Astrocyte (in vitro differentiated cells and primary cell): Measurements from ENCODE around the gene PDGFC. TPM values are rescaled to one million over a fixed set of nuclear protein-coding genes. Genes with fewer than 3 reads are reported as not detected.

ENCODE experiments used
- DNase-seq: peaks from one replicate; pipeline ENCODE4 v3.0.0-alpha.2; 2010; ENCODE audit warnings: low read depth
- FAIRE-seq: peaks from 2 replicates; lab custom pipeline; 2011; peaks lifted over from hg19 to GRCh38; lab: Jason Lieb, UNC
- H2AFZ ChIP-seq: 2 replicates; pipeline ENCODE4 v1.6.0; 2012; ENCODE audit warnings: low read depth, low read length, inconsistent platforms
- H3K27ac ChIP-seq: 2 replicates; pipeline ENCODE4 v1.5.1; 2011; ENCODE audit warnings: low read depth, low read length, inconsistent platforms
- H3K27me3 ChIP-seq: 2 replicates; pipeline ENCODE4 v1.6.0; 2011; ENCODE audit warnings: low read length, inconsistent platforms; ENCODE audit not compliant: insufficient read depth
- H3K36me3 ChIP-seq: 2 replicates; pipeline ENCODE4 v1.5.1; 2011; ENCODE audit warnings: low read length, inconsistent platforms; ENCODE audit not compliant: insufficient read depth
- H3K4me1 ChIP-seq: 2 replicates; pipeline ENCODE4 v1.5.1; 2011; ENCODE audit warnings: low read length, inconsistent platforms; ENCODE audit not compliant: insufficient read depth
- H3K4me2 ChIP-seq: 2 replicates; pipeline ENCODE4 v1.6.0; 2012; ENCODE audit warnings: low read length, inconsistent platforms
- H3K4me3 ChIP-seq: 2 replicates; pipeline ENCODE4 v1.5.1; 2011; ENCODE audit warnings: low read depth, mild to moderate bottlenecking, low read length, inconsistent platforms; ENCODE audit not compliant: insufficient read depth
- H3K79me2 ChIP-seq: 2 replicates; pipeline ENCODE4 v1.6.0; 2012; ENCODE audit warnings: mild to moderate bottlenecking, low read length, inconsistent platforms; ENCODE audit not compliant: insufficient read depth
- H3K9ac ChIP-seq: 2 replicates; pipeline ENCODE4 v1.6.0; 2012; ENCODE audit warnings: mild to moderate bottlenecking, low read length, inconsistent platforms
- H3K9me3 ChIP-seq: 2 replicates; pipeline ENCODE4 v1.5.1; 2012; ENCODE audit warnings: low read depth, mild to moderate bottlenecking, low read length, inconsistent platforms; ENCODE audit not compliant: insufficient read depth
- H4K20me1 ChIP-seq: 2 replicates; pipeline ENCODE4 v1.6.0; 2012; ENCODE audit warnings: low read length, inconsistent platforms; ENCODE audit not compliant: insufficient read depth
- H3K27ac Mint-ChIP-seq: one replicate; pipeline ENCODE4 v1.8.0; 2021; ENCODE audit warnings: mild to moderate bottlenecking, mixed read lengths; ENCODE audit not compliant: unreplicated experiment
- H3K27me3 Mint-ChIP-seq: one replicate; pipeline ENCODE4 v1.8.0; 2021; ENCODE audit warnings: low read depth, mixed read lengths; ENCODE audit not compliant: unreplicated experiment
- H3K36me3 Mint-ChIP-seq: one replicate; pipeline ENCODE4 v1.8.0; 2021; ENCODE audit warnings: low read depth, mixed read lengths; ENCODE audit not compliant: unreplicated experiment
- H3K4me1 Mint-ChIP-seq: one replicate; pipeline ENCODE4 v1.8.0; 2021; ENCODE audit warnings: low read depth, mixed read lengths; ENCODE audit not compliant: unreplicated experiment
- H3K4me3 Mint-ChIP-seq: one replicate; pipeline ENCODE4 v1.8.0; 2021; ENCODE audit warnings: mild to moderate bottlenecking, moderate library complexity, mixed read lengths; ENCODE audit not compliant: unreplicated experiment
- H3K9me3 Mint-ChIP-seq: one replicate; pipeline ENCODE4 v1.8.0; 2021; ENCODE audit warnings: mild to moderate bottlenecking, mixed read lengths; ENCODE audit not compliant: unreplicated experiment
- CTCF ChIP-seq: IDR thresholded peaks from 2 replicates; pipeline ENCODE4 v1.5.1; 2011; ENCODE audit warnings: low read depth, mild to moderate bottlenecking, inconsistent platforms, low read length, moderate library complexity; ENCODE audit not compliant: insufficient read depth
- EZH2 ChIP-seq: IDR thresholded peaks from 2 replicates; pipeline ENCODE4 v1.6.1; 2012; ENCODE audit warnings: mild to moderate bottlenecking, low read length, inconsistent platforms; ENCODE audit not compliant: insufficient read depth
- total RNA-seq: library from RNA; stranded (reverse); gene quantifications from 2 replicates; pipeline ENCODE4 v1.2.1, GENCODE V29; 2021

PDGFC gene
- total RNA-seq, 1 donor from 2014 or later, result 167 TPM

DNA sequence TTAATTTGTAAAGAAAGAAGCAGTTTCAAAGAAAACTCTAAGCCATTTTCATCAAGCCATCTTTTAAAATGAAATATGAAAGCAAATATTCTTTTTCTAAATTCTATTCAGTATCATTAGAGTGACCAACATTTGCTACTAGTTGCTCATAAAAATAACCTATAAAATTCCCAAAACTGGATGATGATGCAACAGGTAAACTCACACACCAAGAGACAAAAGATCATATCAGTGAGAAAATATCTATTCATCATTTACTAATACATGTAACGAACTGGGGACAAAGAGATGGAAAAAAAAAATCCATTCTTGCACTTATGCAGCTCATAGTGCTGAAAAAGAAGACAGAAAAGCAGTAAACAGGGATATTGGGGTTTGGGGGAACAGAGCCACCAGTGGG, 48.1 kb downstream of the PDGFC start:
- no peak for DNase-seq

GRCh38 chr4:156915221-156915620, 56.4 kb downstream of the PDGFC start:
- no peaks in the 10 kb centered on the region for H3K4me1 ChIP-seq
- no peak overlapping the region for H2AFZ ChIP-seq

More for the DNA sequence above, 48.1 kb downstream of the PDGFC start:
- Mint-ChIP-seq H3K36me3 (peaks cover 25% of the 10 kb centered on the region), H3K27ac (peak overlapping the region; percentile 1), H3K4me3 (no peak overlapping the region), H3K27me3 (no peaks in the 10 kb centered on the region), H3K9me3 (peaks cover 2% of the 10 kb centered on the region), H3K4me1 (peaks cover 49% of the 10 kb centered on the region)
- H3K27ac ChIP-seq, result no peak overlapping the region
- H3K4me3 ChIP-seq, result no peak overlapping the region
- no peak overlapping the region for H2AFZ ChIP-seq
- peaks cover 99% of the 10 kb centered on the region for H3K79me2 ChIP-seq
- no peaks in the 10 kb centered on the region for H3K9me3 ChIP-seq
- peaks cover 6% of the 10 kb centered on the region for H3K36me3 ChIP-seq
- no peak for FAIRE-seq
- H3K9ac ChIP-seq, result no peak overlapping the region
- H3K27me3 ChIP-seq, result no peaks in the 10 kb centered on the region
- H4K20me1 ChIP-seq, result peaks cover 72% of the 10 kb centered on the region
- no peak overlapping the region for H3K4me2 ChIP-seq
- H3K4me1 ChIP-seq, result no peaks in the 10 kb centered on the region
- TF ChIP-seq EZH2 (no peak), CTCF (no peak)

More at GRCh38 chr4:156915221-156915620, 56.4 kb downstream of the PDGFC start:
- no peak overlapping the region for H3K9ac ChIP-seq
- H3K36me3 ChIP-seq, result no peaks in the 10 kb centered on the region
- H3K4me3 ChIP-seq, result no peak overlapping the region
- no peak overlapping the region for H3K4me2 ChIP-seq
- H3K79me2 ChIP-seq, result peaks cover 100% of the 10 kb centered on the region
- Mint-ChIP-seq H3K27me3 (no peaks in the 10 kb centered on the region), H3K36me3 (peaks cover 8% of the 10 kb centered on the region), H3K27ac (no peak overlapping the region), H3K4me3 (no peak overlapping the region), H3K9me3 (no peaks in the 10 kb centered on the region), H3K4me1 (peaks cover 56% of the 10 kb centered on the region)
- TF ChIP-seq CTCF, result no peak
- no peak for TF ChIP-seq EZH2
- H3K9me3 ChIP-seq, result no peaks in the 10 kb centered on the region
- H4K20me1 ChIP-seq, result peaks cover 85% of the 10 kb centered on the region
- no peaks in the 10 kb centered on the region for H3K27me3 ChIP-seq
- FAIRE-seq (no peak), DNase-seq (no peak)
- no peak overlapping the region for H3K27ac ChIP-seq
